D721Med (cell line): ENCODE results near the gene SESN1.
"Not testable (repeated sequence)": the region's sequence is repeated elsewhere in the genome, so short reads cannot be mapped to it uniquely, and the experiment has no call there.

Source experiments
- DNase-seq: peaks from one replicate; pipeline ENCODE4 v3.0.0; 2011; ENCODE audit warnings: low spot score; ENCODE audit not compliant: insufficient read length
- FAIRE-seq: peaks from 2 replicates; lab custom pipeline; 2011; peaks lifted over from hg19 to GRCh38; lab: Jason Lieb, UNC
- CTCF ChIP-seq: IDR thresholded peaks from 2 replicates; pipeline ENCODE4 v1.5.1; 2012; ENCODE audit warnings: mild to moderate bottlenecking, control low read depth; ENCODE audit not compliant: insufficient read depth; ENCODE audit errors: missing control alignments

Gene SESN1

GRCh38 chr6:109124219-109124618 is 29.6 kb upstream of the SESN1 start:
- TF ChIP-seq CTCF: no peak
- DNase-seq (no peak), FAIRE-seq (no peak)

- DNase-seq: no peak
- TF ChIP-seq CTCF: no peak
- no peak for FAIRE-seq
Measured at GRCh38 chr6:109121411-109121810, 26.8 kb upstream of the SESN1 start.

- DNase-seq (no peak), FAIRE-seq (no peak)
- TF ChIP-seq CTCF: no peak
Measured at GRCh38 chr6:109118871-109119354, 24.3 kb upstream of the SESN1 start.

GRCh38 chr6:109118337-109118736 is 23.7 kb upstream of the SESN1 start:
- FAIRE-seq: peak; percentile 98

GRCh38 chr6:109117346-109118035 is 22.8 kb upstream of the SESN1 start:
- peak; percentile 55 for FAIRE-seq
- DNase-seq: no peak
- no peak for TF ChIP-seq CTCF

More at GRCh38 chr6:109118337-109118736, 23.7 kb upstream of the SESN1 start:
- DNase-seq: no peak
- TF ChIP-seq CTCF: no peak

GRCh38 chr6:109112663-109113062 is 18.0 kb upstream of the SESN1 start:
- not testable (repeated sequence) for FAIRE-seq, DNase-seq

GRCh38 chr6:109109663-109110062 is 15.0 kb upstream of the SESN1 start:
- not testable (repeated sequence) for DNase-seq, FAIRE-seq

- no peak for TF ChIP-seq CTCF
- FAIRE-seq: no peak
- DNase-seq: no peak
Measured at GRCh38 chr6:109105681-109106080, 11.0 kb upstream of the SESN1 start.
